Suprapubic skin (tissue), 4 donors: ENCODE data around the gene VPS52. TPM values are rescaled to one million over a fixed set of nuclear protein-coding genes. Genes with fewer than 3 reads are reported as not detected.

Experiments
- DNase-seq, 2 donors: peaks; one replicate each; pipeline ENCODE4 v3.0.0-alpha.2; 2019; ENCODE audit warnings: low spot score in 2 of 2
- H3K27ac ChIP-seq: fragments of 200-600 bp; sonication (generic); one replicate; pipeline ENCODE4 v1.5.1; 2019
- H3K27me3 ChIP-seq: fragments of 200-600 bp; sonication (generic); one replicate; pipeline ENCODE4 v1.5.1; 2019
- H3K36me3 ChIP-seq: fragments of 200-600 bp; sonication (generic); one replicate; pipeline ENCODE4 v1.5.1; 2019
- H3K4me1 ChIP-seq: fragments of 200-600 bp; sonication (generic); one replicate; pipeline ENCODE4 v1.5.1; 2019
- H3K4me3 ChIP-seq: fragments of 200-600 bp; sonication (generic); one replicate; pipeline ENCODE4 v1.5.1; 2019; ENCODE audit warnings: mild to moderate bottlenecking
- H3K9me3 ChIP-seq: fragments of 200-600 bp; sonication (generic); one replicate; pipeline ENCODE4 v1.5.1; 2019
- EP300 ChIP-seq: sonication (generic); formaldehyde crosslinking; IDR thresholded peaks from one replicate; pipeline ENCODE4 v1.6.1; 2017; ENCODE audit warnings: antibody characterized with exemption
- POLR2A ChIP-seq, 2 donors: fragments of 450-650 bp; IDR thresholded peaks; one replicate each; pipeline ENCODE4 v1.6.1; 2017; ENCODE audit warnings: antibody characterized with exemption in 2 of 2, mild to moderate bottlenecking in 2 of 2, moderate library complexity in 2 of 2
- POLR2AphosphoS5 ChIP-seq, 3 donors: sonication (generic); formaldehyde crosslinking; IDR thresholded peaks; one replicate each; pipeline ENCODE4 v1.6.1; 2017; ENCODE audit warnings: antibody characterized with exemption in 3 of 3
- WGBS: methylation state at CpG from one replicate; pipeline ENCODE4 v1.1.5; 2018; 5-methylcytosine and 5-hydroxymethylcytosine counted together
- total RNA-seq, 4 donors: library from RNA; depleted of rRNA; stranded (reverse); fragments of >200 nt; gene quantifications; one replicate each; pipeline ENCODE4 v1.1.0, GENCODE V29; 2016
- TF ChIP-seq, protein P1 (sequence below), 2 donors: fragments of 200-600 bp in 1 of 2; fragments of 450-650 bp in 1 of 2; sonication (generic) in 1 of 2; IDR thresholded peaks; one replicate each; pipeline ENCODE4 v1.5.1; 2016 to 2019; ENCODE audit warnings: antibody characterized with exemption in 2 of 2, mild to moderate bottlenecking in 1 of 2, moderate library complexity in 1 of 2

The VPS52 gene
- total RNA-seq, 4 donors from 2014 or later, result 44.4 to 75.1 (median 59.0) TPM

DNA sequence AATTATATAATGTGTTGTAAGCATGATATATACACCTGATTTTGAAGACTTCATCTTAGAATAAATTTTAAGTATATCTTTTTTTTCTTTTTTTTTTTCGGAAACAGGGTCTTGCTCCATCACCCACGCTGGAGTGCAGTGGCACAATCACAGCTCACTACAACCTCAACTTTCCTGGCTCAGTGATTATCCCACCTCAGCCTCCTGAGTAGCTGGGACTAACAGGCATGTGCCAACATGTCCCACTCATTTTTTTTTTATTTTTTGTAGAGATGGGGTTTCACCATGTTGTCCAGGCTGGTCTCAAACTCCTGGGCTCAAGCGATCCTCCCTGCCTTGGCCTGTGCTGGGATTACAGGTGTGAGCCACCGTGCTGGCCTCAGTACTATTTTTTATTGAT, 17.1 kb downstream of the VPS52 start:
- Histone ChIP-seq H3K27ac (no peak overlapping the region), H3K4me1 (peaks cover 16% of the 10 kb centered on the region), H3K9me3 (no peaks in the 10 kb centered on the region), H3K27me3 (no peaks in the 10 kb centered on the region), H3K36me3 (peaks cover 31% of the 10 kb centered on the region), H3K4me3 (no peak overlapping the region)
- no peak for DNase-seq
- WGBS, result 89% methylated on average over 4 of the region's 4 CpGs
- TF ChIP-seq POLR2AphosphoS5 (IDR thresholded peaks at IDR 0.05) (no peak), POLR2A (IDR thresholded peaks at IDR 0.05) (no peak), EP300 (no peak)
- TF ChIP-seq, protein P1, sequence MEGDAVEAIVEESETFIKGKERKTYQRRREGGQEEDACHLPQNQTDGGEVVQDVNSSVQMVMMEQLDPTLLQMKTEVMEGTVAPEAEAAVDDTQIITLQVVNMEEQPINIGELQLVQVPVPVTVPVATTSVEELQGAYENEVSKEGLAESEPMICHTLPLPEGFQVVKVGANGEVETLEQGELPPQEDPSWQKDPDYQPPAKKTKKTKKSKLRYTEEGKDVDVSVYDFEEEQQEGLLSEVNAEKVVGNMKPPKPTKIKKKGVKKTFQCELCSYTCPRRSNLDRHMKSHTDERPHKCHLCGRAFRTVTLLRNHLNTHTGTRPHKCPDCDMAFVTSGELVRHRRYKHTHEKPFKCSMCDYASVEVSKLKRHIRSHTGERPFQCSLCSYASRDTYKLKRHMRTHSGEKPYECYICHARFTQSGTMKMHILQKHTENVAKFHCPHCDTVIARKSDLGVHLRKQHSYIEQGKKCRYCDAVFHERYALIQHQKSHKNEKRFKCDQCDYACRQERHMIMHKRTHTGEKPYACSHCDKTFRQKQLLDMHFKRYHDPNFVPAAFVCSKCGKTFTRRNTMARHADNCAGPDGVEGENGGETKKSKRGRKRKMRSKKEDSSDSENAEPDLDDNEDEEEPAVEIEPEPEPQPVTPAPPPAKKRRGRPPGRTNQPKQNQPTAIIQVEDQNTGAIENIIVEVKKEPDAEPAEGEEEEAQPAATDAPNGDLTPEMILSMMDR (IDR thresholded peaks at IDR 0.05), result no peak

DNA sequence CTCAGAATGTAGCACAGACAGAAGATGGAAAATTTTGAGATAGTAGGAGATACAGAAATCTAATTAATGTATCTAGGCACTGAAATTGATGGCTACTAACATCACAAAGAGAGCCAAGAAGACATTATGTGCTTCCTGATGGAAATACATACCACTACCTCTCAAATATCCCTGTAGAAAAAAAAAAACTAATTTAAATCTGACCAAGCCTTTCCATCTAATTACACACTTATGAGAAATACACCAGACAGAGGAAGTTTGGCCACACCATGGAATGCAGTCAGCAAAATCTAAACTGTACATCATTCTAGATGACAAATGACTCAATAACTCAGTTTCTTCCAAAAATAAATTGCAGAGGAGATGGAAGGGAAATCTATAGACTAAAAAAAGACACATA, 18.9 kb downstream of the VPS52 start:
- H3K4me3 ChIP-seq, result no peak overlapping the region
- TF ChIP-seq POLR2AphosphoS5 (IDR thresholded peaks at IDR 0.05), result no peak
- TF ChIP-seq, protein P1 (IDR thresholded peaks at IDR 0.05), result no peak
- TF ChIP-seq POLR2A (IDR thresholded peaks at IDR 0.05), result no peak
- TF ChIP-seq EP300, result no peak
- H3K27me3 ChIP-seq, result no peaks in the 10 kb centered on the region
- DNase-seq, result no peak
- H3K4me1 ChIP-seq, result peaks cover 31% of the 10 kb centered on the region
- no peak overlapping the region for H3K27ac ChIP-seq
- H3K36me3 ChIP-seq, result peaks cover 29% of the 10 kb centered on the region
- H3K9me3 ChIP-seq, result no peaks in the 10 kb centered on the region

DNA sequence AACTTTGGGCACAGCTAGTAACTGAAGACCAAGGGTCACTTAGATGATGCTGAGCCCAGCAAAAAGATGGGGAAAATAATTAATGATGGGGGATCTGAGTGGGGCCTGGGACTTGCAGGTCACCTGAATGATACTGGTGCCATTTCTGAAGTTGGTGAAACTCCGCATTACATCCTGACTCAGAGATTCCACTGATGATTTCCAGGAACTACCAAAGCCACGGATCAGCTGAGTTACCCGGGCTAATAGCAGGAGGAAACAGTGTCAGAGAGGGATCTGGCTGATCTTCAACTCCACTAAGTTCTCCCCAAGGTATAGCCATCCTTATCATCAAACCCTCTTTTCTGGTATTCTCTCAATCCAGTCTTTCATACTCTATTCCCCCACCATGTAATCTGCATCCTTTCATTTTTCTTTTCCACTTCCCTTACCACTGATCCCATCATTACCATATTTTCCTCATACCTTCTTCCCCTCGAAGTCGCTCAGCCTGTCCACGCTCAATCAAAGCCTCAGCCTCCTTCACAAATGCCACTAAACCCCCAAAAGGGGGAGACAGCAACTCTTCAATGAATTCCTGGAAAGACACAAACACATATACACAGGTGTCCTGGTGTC, 20.2 kb downstream of the VPS52 start:
- Histone ChIP-seq H3K4me3 (no peak overlapping the region), H3K4me1 (peaks cover 34% of the 10 kb centered on the region), H3K27me3 (no peaks in the 10 kb centered on the region), H3K27ac (no peak overlapping the region), H3K9me3 (no peaks in the 10 kb centered on the region), H3K36me3 (peaks cover 20% of the 10 kb centered on the region)
- 84% methylated on average over 6 of the region's 6 CpGs for WGBS
- TF ChIP-seq POLR2A (IDR thresholded peaks at IDR 0.05) (no peak), POLR2AphosphoS5 (IDR thresholded peaks at IDR 0.05) (no peak), EP300 (no peak)
- DNase-seq, result peak in 1 of 2 donors; percentile 8

DNA sequence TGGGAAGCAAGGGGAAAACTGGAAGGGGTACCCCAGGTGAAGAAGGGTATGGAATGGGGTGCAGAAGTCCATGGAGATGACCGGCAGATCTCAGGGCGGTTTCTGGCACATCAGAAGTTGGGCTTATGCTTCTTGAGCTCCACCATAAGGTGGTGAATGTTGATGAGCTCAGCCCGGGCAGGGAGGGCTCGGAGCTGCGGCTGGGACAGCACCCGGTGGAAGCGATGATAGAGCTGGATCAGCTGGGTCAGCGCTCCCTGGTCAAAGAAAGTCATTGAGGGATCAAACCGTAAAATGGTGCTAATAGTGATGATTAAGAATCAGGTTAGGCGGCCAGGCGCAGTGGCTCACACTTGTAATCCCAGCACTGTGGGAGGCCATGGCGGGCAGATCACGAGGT, 20.9 kb downstream of the VPS52 start:
- Histone ChIP-seq H3K9me3 (no peaks in the 10 kb centered on the region), H3K36me3 (peaks cover 20% of the 10 kb centered on the region), H3K4me3 (no peak overlapping the region), H3K27me3 (no peaks in the 10 kb centered on the region), H3K27ac (no peak overlapping the region), H3K4me1 (peaks cover 34% of the 10 kb centered on the region)
- TF ChIP-seq EP300 (no peak), POLR2AphosphoS5 (IDR thresholded peaks at IDR 0.05) (no peak), POLR2A (IDR thresholded peaks at IDR 0.05) (no peak)
- TF ChIP-seq, protein P1 (IDR thresholded peaks at IDR 0.05), result no peak
- peak in 1 of 2 donors; percentile 54 for DNase-seq
- 95% methylated on average over 13 of the region's 13 CpGs for WGBS

DNA sequence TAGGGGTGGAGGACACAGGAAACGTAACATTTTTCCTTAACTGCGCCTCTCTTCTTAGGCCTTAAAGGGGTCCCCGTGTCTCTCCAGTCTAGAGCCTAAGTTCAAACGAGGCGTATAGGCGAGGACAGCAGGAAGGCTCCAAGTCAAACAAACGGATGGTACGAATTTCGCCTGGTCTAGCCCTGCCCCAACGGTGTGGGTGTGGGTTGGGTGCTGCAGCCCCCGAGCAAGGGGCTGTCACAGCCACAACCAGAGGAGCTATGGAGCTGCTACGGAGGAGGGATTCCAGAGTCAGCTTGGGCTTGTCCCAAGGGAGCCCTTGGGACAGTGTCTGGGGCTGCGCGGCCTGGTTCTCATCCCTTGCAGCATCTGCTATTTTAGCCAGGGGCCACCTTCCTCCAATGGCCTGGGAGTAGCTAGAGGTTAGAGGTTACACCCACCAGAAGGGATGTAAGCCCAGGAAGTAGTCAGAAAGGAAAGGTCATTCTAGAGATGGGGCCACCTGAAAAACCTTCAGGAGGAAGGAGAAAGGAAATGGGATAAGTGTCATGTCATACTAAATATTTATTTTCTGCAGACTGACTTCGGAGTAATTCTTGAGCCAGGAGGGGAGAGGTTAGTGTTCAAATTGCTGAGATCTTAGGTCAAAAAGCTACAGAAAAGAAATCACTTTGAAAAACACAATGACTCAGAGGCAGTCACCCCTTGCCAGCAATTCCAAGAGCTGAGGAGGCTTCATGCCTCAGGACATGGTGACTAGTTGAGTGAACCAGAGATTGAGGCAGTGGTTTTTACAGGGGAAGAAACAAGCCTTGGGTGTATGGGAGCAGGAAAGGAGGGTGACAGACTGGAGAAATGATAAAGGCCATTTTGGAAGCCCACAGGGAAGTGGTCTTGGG, 21.7 kb downstream of the VPS52 start:
- H3K27ac ChIP-seq, result peak overlapping the region; percentile 96
- WGBS, result 15% methylated on average over 14 of the region's 15 CpGs
- TF ChIP-seq EP300, result no peak
- TF ChIP-seq, protein P1 (IDR thresholded peaks at IDR 0.05), result no peak
- TF ChIP-seq POLR2A (IDR thresholded peaks at IDR 0.05), result no peak
- no peak for TF ChIP-seq POLR2AphosphoS5 (IDR thresholded peaks at IDR 0.05)
- H3K9me3 ChIP-seq, result no peaks in the 10 kb centered on the region
- H3K4me1 ChIP-seq, result peaks cover 34% of the 10 kb centered on the region
- peak in 1 of 2 donors; percentile 61 for DNase-seq
- H3K4me3 ChIP-seq, result peak overlapping the region; percentile 71
- H3K27me3 ChIP-seq, result no peaks in the 10 kb centered on the region
- peaks cover 18% of the 10 kb centered on the region for H3K36me3 ChIP-seq
